ENCODE data around the gene FGFR2.

GRCh38 chr10:121628859-121629258 lies 30.6 kb upstream of the FGFR2 start:
- TF ChIP-seq RAD21 (IDR thresholded peaks at IDR 0.05; ENCODE audit: low read depth) (no peak), REST (IDR thresholded peaks at IDR 0.05; ENCODE audit: low read depth) (no peak), MAX (IDR thresholded peaks at IDR 0.05) (no peak), ZBTB7A (IDR thresholded peaks at IDR 0.05; ENCODE audit: low read depth) (no peak), CEBPB (IDR thresholded peaks at IDR 0.05) (no peak), CREB1 (IDR thresholded peaks at IDR 0.05; ENCODE audit: low read depth) (no peak), NFIC (IDR thresholded peaks at IDR 0.05) (no peak), EP300 (IDR thresholded peaks at IDR 0.05; ENCODE audit: borderline replicate concordance) (no peak), TAF1 (IDR thresholded peaks at IDR 0.05; ENCODE audit: low read depth) (no peak), YY1 (IDR thresholded peaks at IDR 0.05; ENCODE audit: low read depth) (no peak), EGR1 (IDR thresholded peaks at IDR 0.05) (no peak)

Measured in Ishikawa (cell line).